ENCODE results near the gene BAHCC1.
A peak's percentile ranks its signal among the peaks of the same experiment; 100 is the strongest.

Gene BAHCC1

DNA sequence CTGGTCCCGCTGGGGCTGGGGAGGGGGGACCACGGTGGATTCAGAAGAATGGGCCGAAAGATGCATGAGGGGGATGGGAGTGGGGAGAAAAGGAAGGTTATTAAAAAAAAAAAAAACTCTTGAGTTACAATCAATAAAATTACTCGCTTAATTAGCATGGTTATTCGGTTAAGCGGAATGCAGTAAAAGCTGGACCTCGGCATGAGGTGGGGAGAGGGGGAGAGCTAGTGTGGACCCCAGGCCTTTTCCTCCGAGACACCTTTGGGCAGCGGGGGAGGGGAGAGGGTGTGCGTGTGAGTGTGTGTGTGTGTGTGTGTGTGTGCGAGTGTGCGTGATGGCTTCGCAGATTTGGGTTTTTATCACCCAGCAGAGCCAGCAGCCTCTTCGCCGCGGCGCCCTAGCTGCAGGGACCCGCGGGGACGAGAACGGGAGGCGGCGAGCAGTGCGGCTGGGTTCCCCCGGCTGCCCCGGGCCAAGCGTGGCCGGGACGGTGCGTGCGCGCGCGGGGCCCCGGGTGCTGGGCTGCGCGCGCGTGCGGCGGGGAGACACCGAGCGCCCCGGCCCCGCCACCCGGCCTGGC is 3.7 kb downstream of the BAHCC1 start:
- no peak for DNase-seq

DNA sequence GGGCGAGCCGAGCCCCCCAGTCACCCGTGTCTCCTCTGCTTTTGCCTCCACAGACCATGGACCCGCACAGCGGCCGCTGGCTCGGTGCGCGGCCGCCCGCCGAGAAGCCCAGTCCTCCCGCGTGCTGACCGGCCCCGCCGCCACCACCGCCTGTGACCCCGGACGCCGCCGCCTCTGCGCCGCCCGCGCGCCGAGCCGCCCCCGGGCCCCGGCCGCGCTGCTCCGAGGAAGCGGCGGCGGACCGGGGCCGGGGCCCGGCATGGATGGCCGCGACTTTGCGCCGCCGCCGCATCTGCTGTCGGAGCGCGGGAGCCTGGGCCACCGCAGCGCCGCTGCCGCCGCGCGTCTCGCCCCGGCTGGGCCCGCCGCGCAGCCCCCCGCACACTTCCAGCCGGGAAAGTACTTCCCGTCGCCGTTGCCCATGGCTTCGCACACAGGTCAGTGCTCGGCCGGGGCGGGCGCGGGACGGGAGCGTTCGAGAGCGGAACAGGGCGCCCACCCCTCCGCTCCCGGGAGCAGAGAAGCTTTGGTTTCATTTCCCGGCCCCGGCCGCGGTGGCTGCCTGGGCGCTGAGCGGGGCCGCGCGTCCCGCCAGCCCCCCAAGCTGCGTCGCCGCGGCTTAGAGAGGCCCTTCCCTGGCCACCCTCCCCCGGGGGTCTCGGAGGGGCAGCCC is 4.4 kb downstream of the BAHCC1 start:
- DNase-seq: no peak

DNA sequence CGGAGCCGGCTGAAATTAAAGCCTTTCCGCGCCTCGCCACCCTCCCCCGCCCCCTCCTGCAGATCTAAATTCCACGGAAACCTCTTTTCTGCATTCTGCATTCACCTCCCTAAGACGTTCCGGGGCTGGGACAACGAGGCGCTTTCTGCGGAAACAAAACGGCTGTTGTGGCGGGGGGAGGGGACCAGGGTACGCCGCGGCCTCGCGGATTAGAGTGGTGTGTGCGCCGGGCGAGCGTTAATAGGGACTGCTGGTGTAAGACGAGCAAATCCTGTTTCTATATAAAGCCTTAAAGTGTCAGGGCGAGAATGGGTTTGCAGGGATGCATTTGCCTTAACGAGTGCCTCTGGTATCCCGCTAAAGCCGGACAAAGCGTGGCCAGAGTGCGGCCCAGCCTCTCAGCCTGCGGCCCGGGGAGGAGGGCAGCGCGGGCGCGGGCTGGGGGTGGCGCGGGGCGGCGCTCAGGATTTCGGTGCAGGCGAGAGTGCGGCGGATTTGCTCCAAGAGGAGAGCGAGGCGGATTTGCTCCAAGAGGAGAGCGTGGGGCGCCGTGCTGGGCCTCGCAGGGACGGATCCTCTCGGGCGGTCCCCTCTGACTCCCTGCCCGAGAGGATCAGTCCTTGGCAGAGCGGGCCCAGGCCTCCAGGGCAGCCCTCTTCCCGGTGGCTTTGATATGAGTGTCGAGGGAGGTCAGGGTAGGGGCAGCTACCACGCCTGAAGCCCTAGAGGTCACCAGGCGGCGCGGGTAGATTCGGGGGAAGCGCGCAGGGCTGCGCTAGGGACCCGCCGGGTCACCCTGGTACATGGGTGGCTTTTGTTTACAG is 5.1 kb downstream of the BAHCC1 start:
- no peak for DNase-seq

DNA sequence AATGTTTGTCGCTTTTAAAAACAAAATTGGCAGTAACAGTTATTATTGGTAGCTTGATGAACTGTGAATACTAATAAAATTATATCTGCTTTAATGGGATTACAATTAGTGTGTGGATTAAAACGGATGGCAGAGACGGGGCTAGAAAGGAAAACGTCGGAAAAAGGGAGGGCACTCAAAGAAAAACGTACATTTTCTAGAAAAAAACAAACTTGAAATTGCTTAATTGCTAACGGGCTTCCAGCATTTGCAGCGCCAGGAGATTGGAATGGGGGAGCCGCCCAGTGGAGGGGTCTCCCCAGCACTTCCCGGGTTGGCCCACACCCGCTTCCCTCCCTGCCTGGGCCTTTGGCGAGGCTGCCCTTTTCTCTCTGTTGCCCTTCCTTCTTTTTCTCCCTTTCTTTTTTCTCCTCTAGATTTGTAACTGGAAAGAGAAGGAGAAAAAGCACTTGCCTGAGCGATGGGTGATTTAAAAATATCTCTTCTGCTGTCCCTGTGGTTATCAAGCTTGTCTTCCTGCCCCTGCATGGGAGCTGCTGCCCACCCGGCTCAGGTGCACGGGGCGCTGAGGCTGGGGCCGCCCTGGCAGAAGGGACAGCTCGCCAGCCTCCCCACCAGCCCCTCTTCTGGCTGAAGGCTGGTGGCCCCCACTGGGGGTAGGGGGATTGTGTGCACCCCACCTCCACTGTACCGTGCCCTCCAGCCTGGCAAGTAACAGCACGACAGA is 5.9 kb downstream of the BAHCC1 start:
- no peak for DNase-seq

DNA sequence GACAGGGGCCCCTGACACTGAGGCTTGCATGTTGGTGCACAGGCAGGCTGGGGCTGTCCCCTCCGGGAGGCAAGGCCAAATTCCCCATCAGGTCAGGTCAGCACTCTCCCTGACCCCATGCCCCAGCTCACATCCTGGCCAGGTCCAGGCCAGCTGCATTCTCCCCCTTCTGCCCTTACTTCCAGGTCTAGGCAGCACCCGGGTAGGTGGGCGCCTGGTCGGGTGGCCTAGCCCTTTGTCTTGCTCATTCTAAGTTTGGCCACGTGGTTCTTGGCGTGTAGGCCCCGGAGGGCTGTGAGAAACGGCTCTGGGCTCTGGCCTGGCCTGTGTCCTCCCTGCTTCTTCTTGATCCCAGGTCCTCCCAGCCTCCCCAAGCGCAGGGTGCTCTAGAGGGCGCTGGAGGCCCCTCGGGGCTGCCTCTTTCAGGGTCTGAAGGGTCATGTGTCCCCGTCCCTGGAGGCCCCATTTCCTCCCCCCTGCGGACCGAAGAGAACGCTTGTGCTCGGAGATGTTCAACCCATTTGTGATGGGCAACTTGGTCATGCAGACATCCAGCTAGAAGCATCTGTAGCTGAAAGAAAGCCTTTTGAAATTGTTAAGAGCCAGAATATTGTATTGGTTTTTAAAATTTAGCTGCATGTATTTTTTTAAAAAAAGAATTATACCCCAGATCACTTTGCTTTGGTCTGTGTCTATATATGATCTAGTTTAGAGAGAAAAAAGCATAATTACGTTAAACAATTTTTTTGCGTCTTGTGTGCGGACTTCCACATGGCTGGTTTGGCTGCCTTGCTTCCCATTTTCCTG is 6.7 kb downstream of the BAHCC1 start:
- no peak for DNase-seq

DNA sequence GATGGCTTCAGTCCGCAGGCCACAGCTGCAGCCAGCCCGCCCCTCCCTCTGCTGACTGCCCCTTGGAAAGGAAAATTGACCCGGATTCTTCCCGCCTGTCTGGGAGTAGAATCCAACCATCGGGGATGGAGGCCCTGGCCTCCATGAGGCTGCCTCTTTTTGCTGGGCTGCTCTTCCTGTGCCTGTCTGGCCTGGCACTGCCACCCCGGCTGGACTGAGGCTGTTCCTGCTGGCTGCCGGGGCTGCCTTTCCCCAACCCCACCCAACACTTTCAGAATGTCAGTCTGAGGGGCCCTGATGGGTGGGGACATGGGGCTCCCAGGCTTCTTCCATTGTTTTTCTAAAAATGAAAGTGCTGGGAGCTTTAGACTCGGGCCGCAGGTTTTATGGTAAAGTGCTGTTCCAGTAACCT is 7.3 kb downstream of the BAHCC1 start:
- DNase-seq: no peak

DNA sequence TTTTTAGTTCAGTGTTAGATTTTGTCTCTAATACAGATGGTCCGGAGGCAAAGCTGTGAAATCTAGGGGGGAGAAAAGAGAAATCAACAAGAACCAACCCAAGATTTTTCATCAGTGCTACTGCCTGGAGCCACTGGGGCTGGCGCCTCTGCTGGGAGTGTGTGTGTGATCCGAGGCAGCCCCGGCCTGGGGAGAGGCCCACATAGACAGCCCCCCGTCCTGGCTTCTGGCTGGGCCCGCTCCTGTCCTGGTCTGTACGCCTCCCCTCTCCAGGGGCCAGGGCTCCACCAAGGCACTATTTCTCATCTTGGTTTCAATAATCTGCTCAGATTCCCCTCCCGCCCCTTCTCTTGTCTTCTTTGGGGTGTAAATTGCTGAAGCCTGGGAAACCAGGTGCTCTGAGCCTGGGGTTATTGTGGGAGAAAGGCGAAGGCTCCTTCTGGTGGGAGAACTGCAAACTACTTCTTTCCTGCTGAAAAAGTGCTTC is 7.8 kb downstream of the BAHCC1 start:
- DNase-seq: no peak

DNA sequence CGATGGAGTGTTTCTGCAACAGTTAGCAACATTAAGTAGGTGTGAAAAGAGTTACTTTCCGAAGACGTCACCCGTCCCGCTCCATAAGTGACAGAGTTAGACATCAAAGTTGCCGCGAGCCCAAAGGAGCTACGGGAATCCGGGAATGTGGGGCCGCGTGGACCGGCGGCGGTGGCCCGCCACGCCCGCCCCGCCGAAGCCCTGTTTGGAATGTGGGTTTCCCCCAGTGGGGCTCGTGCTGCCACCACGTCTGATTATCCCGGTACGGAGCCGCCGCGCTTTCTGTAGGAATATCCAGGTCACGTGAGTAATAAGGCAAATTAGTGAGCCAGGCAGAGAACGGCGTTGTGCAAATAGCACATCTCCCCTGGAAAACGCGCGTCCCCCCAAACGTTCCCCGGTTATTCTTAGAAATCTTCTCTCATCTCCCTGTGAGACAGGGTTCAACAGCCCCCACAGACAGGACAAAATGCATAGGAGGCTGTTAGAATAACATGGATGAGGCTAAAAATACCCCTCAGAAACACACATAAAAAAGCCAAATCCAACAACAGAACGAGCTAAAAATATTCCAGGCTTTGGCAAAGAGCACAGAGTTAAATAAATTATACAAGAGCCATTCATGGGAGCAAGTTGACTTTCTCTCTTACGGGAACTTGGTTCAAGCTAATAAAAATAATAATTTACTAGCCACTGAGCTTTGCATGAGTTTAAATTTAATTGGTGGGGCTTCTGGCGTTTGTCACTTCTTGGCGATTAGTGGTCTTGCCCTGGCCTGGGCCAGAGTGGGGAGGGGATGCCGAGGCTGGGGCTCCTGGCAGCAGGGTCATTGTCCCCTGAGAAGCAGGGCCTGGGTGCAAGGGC is 8.6 kb downstream of the BAHCC1 start:
- no peak for DNase-seq

DNA sequence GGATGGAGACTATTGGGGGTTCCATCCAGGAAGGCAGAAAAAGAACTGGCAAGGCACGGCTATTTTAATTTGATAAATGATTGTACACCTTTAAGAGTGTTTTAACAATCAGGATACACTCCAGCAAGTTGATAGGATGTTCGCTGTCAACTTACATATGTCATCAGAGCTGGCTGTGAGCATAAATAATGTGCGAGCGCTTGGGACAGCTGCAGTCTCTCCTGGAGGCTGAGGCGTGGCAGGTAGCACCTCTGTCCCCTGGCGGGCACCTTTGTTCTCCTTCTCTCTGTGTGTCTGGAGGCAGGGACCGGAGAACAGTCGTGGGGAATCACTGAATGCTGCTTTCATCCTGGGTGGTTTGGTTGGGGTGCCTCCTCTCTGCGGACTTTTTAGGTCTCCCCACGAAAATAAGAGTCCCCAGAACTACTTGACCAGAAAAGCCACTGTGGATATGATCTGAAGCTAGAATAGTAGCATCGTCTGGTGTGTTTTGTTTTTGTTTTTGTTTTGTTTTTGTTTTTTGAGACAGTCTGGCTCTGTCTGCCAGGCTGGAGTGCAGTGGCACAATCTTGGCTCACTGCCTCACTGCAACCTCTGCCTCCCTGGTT is 9.4 kb downstream of the BAHCC1 start:
- DNase-seq: no peak

DNA sequence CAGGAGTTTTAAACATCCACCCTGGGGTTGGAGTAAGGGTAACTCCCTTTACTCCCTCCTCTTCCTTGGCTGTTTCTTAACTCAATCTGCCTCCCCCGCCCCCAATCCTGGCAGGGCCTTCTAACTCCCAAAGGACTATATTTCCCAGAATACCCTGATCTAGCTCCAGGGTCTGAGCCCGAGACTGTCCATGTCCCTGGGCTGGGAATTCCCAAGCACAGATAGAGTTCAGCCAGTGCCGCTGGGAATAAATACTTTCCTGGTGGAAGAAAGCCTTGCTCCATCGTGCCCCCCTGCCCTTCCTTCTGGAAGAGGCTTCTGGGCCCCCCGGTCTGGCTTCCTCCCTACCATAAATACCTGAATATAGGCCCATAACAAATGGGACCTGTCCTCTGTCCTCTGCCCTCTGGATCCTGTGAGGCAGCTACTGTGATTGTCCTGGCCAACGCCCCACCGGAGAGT is 10.2 kb downstream of the BAHCC1 start:
- no peak for DNase-seq

DNA sequence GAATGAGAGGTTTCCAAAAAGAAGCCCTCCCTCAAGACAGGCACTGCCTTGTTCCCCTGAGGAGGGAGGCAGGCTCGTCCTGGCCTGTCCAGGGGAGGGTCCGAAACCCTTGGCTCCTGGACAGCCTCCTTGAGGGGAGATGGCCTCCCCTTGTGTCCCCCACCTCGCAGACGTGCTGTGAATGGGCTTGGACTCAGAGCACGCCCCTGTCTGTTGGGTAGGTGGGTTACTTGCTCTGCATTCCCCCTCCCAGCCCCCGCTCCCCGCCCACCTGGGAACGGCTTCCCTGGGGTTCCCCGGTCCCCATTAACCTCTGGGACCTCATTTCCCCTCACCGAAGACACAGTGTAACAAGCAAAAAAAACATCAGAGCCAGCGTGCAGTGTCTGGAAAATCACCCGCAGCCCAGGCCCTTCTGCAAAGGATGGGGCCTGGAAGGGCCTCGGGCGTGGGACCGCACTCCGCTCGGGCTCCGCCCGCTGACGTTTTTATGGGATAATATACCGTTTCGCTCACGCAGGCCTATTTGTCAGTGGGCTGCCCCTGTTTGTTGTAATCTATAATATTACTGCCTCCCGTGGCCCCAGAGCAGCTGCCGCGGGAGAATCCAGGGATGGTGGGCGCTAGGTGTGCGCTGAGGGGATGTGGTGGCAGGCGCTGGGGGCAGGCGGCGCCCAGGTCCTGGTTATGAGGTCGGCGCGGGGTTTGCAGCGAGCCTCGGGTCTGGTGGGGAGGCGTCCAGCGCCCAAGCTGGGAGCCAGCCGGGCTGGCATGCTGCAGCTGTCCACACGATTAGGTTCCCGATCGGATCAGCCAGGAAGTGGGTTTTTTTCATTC is 11.1 kb downstream of the BAHCC1 start:
- no peak for DNase-seq

DNA sequence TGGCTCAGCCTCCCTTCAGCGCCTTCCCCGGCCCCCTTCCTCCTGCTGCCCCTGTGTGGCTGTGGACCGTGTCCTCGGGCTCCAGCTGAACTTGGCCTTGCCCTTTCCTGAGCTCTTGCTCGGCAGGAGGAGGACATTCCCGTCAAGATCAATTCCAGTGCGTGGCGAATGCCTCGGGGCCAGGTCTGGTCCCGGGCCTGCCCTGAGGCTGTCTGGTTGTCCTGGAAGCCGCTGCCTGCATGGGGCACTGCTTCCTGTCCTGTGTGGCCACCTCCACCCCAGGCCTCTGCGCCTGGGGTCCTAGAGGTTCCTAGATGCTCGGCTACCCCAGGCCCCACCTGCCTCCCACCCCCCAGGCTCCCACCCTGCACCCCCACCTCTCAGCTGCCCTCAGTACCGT is 12.8 kb downstream of the BAHCC1 start:
- DNase-seq: no peak

DNA sequence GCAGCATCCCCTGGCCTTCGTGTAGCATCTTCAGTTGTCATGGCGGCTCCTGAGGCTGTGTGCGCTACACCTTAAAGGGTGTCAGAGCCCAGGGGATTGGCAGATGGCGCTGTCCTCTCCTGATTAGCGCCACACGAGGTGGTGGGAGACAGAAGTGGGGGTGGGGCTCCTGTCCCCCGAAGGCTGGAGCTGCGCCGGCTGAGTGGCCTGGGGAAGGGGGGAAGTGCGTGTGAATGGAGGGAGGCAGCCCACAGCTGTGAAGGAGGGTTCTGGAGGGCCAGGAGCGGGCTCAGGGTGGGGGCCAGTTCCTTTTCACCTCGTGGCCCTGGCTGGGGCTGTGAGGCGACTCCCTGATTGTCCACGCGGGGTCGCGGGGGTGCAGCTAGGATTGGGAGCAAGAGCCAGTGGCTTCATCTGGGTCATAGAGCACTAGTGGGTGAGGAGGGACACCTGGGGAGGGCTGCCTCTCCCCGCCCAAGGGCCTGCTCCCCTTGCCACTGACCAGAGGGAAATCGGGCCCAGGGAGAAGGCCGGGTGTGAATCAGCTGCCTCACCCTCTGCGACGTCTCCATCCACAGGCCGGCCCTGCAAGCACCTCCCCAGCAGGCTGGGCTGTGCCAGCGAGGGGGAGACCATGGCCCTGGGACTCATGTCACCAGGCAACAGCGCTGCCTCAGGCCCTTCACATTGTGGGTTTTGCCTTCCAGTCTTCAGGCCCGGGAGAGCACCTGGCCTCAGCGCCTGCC is 14.1 kb downstream of the BAHCC1 start:
- no peak for DNase-seq

DNA sequence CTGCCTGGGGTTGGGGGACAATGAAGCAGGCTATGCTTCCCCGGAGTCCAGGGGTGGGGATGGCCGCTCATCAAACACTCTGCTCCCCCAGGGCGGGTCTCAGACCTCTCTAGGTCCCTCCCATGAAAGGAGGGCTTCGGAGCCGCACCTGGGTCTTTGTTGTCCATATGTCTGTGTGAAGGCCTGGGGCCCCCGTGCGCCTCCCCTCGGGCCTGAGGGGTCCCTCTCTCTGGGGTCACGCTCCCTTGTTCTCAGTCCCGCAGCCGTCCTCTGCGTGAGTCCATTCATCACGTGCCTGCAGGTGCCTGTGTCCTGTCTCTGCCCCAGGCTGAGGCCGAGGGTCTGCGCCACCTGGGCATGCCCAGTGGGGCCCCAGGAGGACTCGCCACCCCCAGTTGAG is 15.6 kb downstream of the BAHCC1 start:
- DNase-seq: no peak

DNA sequence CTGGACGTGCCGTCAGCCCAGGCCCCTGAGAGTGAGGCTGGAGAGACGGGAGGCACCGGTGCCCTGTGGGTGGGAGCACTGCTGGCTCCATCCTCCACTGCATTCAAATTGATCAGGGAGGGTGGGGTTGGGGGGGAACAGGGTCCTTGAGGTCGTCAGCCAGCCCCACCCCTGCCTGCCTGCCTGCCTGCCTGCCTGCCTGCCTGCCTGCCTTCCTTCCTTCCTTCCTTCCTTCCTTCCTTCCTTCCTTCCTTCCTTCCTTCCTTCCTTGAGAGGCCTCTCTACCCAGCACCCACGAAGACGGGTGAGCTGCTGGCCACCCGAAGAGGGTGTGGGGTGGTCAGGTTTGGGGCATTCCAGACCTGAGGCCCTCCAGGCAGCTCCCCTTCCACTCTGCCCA is 16.0 kb downstream of the BAHCC1 start:
- no peak for DNase-seq

DNA sequence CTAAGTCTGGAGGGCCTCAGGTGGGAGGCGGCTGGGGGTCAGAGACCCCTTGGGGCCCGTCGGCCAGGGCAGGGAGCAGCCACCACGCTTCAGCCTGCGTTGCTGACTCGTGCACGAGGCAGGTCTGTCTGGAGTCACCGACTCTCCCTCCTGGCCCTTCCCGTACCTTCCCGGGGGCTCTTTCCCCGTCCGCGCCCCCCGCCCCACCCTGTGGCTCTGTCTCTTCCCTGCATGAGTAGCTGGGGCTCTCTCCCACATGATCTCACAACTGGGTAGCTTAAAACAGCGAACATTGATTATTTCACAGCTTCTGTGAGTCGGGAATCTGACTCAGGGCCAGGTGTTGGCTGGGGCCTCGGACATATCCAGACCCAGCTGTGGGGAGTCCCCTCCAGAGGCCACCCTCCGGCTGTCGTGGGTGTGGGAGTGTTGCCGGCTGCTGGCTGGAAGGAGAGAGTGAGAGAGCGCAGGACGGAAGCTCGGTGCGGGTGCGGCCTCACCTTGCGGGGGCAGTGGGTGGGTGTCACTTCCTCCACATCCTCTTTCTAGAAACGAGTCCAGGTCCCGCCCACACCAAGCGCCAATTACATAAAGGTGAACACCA is 17.3 kb downstream of the BAHCC1 start:
- peak; percentile 65 for DNase-seq

DNA sequence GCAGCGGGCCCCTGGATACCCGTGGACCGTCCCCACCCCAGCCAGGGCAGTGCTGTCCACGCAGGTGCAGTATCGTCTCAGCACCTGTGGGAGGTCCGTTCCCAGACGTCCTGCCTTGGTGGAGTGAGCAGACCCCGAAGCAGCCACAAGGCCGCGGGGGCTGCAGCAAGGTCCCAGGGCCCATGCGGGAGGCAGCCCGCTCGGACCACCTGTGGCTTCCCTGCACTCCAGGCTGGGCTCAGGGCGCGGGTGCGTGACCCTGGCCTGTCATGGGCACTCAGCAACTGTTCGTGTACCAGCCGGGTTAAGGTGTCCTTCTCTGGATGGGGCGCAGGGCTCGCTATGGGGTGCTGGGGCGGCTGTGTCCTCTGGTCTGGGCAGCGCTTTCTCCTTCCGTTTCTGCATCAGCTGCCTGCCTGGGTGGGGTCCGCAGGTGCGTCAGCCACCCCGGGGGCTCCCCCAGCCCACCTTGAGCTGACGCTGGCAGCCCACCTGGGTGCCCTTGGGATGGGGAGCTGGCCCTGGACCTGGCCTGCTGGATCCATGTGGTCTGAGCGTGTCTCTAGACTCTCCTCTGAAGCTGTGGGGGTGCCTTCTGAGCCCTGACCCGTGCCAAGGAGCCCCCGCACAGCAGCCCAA is 18.4 kb downstream of the BAHCC1 start:
- DNase-seq: no peak

Measured in CD4-positive, alpha-beta T cell treated with Interleukin-12 subunit alpha and Interleukin-12 subunit beta, for 1 hour (primary cell).